ENCODE data around the gene PPP2R2D.

DNA sequence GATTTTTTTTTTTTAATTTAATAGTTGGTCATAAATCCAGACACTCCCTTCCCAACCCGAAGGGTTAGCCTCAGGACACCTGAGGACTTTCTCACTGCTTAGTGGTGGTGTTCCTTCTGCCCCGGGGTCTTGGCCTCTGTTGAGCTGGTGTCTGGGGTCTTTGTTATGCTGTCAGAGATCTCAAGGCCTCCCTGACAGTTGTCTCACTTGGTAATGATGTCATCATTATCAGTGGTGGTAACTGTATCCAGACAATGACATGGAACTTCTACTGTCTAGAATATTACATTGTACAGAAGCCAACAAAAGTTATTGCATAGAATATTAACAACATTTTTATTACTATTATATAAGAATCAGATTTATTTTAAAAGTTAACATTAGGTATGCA lies 32.9 kb downstream of the PPP2R2D start:
- TF ChIP-seq, protein P1, sequence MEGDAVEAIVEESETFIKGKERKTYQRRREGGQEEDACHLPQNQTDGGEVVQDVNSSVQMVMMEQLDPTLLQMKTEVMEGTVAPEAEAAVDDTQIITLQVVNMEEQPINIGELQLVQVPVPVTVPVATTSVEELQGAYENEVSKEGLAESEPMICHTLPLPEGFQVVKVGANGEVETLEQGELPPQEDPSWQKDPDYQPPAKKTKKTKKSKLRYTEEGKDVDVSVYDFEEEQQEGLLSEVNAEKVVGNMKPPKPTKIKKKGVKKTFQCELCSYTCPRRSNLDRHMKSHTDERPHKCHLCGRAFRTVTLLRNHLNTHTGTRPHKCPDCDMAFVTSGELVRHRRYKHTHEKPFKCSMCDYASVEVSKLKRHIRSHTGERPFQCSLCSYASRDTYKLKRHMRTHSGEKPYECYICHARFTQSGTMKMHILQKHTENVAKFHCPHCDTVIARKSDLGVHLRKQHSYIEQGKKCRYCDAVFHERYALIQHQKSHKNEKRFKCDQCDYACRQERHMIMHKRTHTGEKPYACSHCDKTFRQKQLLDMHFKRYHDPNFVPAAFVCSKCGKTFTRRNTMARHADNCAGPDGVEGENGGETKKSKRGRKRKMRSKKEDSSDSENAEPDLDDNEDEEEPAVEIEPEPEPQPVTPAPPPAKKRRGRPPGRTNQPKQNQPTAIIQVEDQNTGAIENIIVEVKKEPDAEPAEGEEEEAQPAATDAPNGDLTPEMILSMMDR (IDR thresholded peaks at IDR 0.05) = no peak
- no peak for TF ChIP-seq POLR2A (IDR thresholded peaks at IDR 0.05)
- no peak for TF ChIP-seq EP300 (IDR thresholded peaks at IDR 0.05)
